Measurements from ENCODE around the gene NKIRAS2. TPM values are rescaled to one million over a fixed set of nuclear protein-coding genes. Genes with fewer than 3 reads are reported as not detected.

The NKIRAS2 gene
- total RNA-seq, 1 experiment from 2014 or later, result 53.1 TPM

DNA sequence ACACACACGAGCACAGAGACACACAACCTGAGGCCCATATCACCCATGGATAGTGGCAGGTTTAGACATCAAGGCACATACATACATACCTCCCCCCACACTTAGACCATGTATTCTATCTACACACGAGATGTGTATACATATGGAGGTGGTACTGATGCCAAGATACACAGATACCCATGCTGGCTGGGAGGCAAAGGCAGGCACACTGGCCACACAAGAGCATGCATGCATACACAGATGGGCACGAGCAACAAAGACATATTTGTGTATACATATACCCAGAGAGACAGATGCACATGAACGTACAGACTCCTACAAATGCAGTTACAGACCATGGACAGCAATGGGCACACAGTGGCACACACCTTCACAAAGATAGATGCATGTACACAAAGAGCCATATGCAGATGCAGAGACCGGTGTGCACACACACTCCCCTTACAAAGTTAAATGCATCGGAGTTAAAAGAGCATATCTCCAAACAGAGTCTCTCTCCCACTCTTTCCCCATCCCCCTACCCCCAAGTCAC, 32.5 kb downstream of the NKIRAS2 start:
- DNase-seq (ENCODE audit: extremely low read depth, low read depth), result no peak

DNA sequence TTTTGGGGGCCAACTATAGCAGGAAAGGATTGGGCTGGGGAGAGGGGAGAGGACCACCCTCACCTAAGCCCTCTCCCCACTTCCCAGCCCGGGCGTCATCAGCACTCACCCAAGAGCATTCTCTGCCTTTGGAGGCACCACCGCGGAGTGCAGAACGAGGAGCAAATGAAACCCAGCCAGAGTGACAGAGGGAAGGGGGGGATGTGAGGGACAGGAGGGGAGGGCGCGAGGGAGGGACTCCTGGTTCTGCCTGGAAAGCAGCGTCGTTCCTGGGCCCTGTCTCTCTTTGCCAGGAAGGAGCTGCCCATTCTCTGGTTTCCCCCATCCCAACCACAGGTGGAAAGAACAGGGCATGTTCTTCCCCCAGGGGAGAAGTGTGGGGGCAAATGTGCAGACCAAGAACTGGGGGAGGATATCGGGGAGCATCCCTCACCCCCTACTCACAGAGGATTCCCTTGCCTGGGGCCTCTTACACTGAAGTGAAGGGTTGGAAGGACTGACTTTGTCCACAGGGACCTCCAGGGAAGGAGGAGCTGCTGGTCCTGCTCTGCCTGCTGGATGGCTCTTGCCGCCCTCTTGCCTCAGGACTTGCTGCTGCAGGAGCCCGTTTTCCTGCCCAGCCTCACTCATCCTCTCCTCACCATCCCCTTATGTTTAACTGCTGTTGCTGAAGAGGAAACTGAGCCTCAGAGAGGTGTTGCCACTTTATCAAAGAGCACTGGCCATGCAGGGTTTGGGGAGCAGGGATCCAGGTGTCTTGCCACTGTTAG, 34.0 kb downstream of the NKIRAS2 start:
- DNase-seq (ENCODE audit: extremely low read depth, low read depth), result no peak

DNA sequence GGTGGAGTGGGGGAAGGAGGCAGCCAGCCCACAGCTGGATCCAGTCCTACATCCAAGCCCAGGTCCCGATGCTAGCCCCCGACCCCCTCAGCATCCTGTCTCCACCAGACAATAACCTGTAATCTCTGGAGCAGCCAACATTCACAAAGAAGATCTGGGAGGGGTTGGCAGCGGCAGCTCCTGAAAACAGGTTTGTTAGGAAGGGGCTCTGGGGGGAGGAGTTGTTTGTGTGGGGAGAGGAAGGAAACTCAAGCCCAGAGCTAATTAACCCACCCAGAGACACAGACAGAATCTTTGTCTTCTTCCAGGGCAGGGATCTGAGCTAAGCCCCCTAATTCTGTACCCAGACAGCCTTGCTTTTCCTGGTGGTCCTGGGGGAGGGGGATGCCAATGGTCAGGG, 35.1 kb downstream of the NKIRAS2 start:
- no peak for DNase-seq (ENCODE audit: extremely low read depth, low read depth)

DNA sequence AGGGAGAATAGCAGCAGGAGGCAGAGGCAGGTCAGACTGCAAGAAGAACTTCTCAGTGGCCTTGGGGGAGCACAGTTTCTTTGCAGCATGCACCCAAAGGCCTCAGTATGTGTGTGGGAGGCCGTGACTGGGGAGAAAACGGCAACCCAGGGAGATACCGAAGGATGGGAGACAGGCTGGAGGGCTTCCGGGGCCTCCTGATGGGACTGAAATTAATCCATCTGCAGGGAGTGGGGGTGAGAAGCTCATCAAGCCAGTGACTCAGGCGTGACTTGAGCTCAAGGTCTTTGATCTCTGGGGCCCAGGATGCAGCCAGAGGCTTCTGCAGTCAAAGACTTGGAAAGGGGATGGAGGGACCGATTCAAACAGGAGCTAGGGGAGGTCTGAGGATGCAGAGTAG, 35.6 kb downstream of the NKIRAS2 start:
- no peak for DNase-seq (ENCODE audit: extremely low read depth, low read depth)

DNA sequence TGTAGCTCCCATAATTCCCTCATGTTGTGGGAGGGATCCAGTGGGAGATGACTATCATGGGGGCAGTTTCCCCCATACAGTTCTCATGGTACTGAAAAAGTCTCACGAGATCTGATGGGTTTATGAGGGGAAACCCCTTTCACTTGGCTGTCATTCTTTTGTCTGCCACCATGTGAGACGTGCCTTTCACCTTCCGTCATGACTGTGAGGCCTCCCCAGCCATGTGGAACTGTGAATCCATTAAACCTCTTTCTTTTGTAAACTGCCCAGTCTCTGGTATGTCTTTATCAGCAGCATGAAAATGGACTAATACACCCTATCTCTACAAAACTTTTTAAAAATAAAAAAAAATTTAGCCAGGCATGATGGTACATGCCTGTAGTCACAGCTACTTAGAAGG, 36.7 kb downstream of the NKIRAS2 start:
- no peak for DNase-seq (ENCODE audit: extremely low read depth, low read depth)

DNA sequence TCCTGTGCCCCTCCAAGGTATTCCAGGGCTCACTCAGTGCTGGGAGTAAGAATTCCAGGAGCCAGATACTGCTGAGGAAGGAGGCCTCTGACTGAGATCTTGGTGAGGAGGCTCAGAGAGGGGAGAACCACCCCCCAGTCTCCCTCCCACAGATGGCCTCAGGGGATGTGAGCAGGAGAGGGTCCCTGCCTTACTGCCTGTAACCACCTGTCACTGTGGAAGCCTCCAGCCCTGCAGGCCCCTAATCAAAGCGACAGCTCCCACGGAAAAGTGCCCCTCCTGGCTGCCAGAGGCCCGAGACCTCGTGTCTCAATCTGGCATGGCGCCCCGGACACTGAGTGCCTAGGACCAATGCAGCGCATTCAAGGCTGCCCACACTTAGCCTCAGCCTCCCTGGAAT, 38.2 kb downstream of the NKIRAS2 start:
- DNase-seq (ENCODE audit: extremely low read depth, low read depth), result no peak

DNA sequence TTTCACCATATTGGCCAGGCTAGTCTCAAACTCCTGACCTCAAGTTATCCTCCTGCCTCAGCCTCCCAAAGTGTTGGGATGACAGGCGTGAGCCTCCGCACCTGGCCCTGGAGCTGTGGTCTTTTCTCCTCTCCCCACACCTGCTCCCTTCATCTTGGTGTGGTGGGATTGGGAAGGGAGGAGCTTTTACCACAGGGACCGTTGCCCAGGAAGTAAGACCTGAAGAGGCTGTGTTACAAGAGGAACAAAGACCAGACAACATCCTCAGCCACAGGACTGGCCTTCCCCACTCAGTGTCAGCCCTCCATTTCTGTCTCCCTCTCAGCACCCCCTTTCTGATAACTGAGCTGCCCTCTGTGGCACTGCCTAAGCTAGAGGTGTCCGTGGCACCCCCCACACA, 39.9 kb downstream of the NKIRAS2 start:
- no peak for DNase-seq (ENCODE audit: extremely low read depth, low read depth)

DNA sequence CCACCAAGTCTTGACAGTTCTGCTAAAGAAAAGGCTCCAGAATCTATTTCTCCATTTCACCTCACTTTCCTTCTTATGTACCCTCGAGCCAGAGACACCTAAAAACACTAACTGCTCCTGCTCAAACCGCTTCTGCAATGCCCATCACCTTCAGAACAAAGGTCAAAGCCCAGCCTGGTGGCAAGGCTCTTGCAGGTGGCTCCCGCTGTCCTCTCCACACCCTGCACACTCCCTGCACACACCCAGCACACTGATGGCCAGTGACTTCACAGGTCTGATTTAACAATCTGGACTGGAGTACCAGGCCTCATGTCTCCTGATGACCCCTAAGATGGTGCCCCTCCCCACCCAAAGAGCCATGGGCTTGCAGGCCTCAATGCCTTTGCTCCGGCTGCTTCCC, 40.3 kb downstream of the NKIRAS2 start:
- no peak for DNase-seq (ENCODE audit: extremely low read depth, low read depth)

DNA sequence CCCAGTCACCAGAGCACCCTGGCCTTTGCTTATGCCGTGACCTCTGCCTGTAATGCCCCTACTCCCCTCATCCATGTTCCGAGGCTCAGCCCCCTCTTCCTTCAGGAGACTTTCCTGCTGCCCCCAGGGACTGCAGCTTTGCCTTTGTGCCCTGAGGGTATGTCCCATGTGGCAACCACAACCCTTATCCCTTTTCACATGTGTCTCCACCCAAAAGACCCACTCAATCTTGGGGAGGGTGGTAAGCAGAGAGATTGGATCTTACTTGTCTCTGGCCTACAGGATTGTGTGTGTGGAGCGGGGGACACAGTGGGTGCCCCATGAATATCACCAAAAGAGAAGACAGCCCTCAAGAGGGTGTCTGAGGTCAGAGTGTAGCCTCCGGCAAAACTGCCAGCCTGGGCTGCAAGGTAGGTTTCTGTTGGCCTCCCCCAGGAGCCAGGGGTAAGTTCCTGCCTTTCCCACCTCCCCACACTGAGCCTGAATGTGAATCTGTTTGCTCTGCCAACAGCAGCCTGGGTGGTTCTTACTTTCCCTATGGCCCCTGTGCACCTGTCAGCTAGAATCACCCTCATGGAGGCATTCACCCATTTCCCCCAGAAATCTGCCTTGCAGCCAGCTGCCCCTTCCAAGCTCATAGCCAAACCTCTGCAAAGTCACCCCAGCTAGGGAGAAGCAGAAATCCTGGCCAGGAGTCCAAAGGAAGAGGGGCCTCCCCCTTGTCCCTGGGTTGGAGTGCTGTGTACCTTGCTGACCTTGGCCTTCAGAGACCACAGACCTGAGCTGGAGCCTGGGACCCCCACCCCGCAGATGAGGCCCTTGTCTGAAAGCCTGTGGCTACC, 42.0 kb downstream of the NKIRAS2 start:
- DNase-seq (ENCODE audit: extremely low read depth, low read depth), result no peak

DNA sequence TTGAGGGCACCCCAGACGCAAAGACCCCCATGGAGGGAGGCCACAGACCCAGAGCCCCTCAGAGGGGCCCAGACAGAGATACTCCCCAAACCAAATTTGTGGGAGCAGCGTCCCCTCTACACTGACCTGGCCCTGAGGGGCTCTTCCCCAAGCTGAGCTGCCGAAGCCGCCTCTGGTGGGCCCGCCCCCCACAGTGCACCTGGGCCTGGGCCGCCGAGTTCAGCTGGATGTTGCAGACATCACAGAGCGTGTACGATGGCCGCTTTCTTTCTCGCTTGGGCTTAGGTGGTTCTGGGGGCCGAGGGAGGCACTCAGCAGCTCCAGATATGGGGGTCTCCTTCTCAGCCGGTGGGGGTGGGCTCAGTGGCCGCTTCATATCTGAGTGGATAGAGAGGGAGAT, 42.8 kb downstream of the NKIRAS2 start:
- no peak for DNase-seq (ENCODE audit: extremely low read depth, low read depth)

DNA sequence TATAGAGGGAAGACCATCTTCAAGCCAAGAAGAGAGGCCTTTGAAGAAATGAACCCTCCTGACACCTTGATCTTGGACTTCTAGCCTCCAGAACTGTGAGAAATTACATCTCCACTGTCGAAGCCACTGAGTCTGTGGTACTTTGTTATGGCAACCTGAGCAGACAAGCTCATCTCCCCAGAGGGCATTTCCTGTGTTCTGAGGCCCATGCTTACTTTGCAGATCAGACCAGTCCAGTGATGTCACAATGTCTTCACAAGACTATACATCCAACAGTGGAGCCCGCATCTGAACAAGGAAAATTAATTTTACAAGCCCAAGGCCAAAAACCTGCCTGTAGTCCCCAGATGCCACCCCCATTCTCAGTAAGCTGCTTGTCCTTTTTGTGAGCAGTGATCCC, 45.3 kb downstream of the NKIRAS2 start:
- DNase-seq (ENCODE audit: extremely low read depth, low read depth), result no peak

DNA sequence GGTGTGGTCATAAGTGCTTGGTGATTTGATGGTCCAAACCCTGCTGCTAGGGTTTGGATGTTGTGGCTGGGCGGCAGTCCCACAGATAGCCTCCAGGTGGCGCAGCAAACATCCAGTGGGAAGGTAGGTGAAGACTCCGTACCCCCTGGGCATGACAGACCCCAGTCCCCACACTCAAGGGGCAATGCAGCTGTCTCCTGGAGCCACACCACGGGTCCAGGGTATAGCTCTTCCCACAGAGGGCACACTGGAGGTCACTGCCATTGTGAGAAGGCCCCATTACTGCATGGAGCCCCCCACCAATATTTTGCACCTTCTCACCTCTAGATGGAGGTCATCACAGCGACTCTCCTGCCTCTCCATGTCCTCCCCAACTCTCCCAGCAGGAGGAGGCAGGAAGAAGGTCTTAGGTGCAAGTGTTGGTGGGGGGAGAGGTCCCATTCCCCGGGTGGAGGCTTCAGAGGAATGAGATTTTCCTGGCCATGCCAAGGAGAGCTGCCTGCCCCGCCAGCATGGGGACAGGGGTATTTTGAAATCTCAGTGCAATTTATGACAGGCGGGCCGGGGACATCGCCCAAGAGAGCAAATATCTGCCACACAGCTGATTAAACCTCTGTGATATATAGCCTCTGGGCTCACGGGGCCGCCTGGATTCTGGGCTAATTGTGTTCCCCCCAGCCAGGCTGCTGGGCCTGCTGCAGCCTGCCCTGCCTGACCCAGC, 47.6 kb downstream of the NKIRAS2 start:
- DNase-seq (ENCODE audit: extremely low read depth, low read depth), result peak; percentile 54

DNA sequence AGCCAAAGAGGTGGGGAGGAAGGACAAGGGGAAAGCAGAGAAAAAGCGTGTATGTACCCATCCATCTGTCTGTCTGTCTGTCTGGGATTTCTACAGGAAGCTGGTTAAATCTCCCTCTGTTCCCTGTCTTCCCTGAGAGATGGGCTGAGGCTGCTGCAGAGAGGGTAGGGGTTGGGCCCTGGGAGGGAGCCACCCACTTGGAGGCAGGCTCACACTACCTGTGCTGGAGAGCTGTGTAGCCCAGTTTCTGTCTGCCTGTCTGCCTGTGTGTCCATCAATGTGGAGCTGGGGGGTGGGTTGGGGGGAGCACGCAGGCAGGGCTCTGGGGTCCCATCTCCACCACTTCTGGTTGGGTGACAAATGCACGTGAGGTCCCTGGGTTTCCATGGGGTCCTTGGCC, 49.1 kb downstream of the NKIRAS2 start:
- DNase-seq (ENCODE audit: extremely low read depth, low read depth), result no peak

DNA sequence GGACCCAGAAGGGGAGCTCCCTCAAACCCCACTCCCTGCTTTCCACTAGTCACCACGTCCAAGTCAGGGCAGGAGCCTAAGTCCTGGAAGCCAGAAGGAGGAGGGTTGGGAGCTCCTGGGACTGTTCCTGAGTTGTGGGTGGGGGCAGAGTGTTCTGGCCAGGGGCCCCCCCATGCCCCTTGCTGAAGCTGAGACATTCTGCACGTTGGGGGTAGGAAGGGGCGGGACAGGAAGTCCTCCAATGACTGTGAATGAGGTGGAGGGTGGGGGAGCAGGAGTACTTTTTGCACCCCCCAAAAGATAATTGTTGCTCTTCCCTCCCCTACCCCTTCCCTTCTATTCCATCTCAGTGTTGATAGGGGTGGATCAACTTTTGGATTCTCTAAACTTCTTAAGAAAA, 51.9 kb downstream of the NKIRAS2 start:
- no peak for DNase-seq (ENCODE audit: extremely low read depth, low read depth)

DNA sequence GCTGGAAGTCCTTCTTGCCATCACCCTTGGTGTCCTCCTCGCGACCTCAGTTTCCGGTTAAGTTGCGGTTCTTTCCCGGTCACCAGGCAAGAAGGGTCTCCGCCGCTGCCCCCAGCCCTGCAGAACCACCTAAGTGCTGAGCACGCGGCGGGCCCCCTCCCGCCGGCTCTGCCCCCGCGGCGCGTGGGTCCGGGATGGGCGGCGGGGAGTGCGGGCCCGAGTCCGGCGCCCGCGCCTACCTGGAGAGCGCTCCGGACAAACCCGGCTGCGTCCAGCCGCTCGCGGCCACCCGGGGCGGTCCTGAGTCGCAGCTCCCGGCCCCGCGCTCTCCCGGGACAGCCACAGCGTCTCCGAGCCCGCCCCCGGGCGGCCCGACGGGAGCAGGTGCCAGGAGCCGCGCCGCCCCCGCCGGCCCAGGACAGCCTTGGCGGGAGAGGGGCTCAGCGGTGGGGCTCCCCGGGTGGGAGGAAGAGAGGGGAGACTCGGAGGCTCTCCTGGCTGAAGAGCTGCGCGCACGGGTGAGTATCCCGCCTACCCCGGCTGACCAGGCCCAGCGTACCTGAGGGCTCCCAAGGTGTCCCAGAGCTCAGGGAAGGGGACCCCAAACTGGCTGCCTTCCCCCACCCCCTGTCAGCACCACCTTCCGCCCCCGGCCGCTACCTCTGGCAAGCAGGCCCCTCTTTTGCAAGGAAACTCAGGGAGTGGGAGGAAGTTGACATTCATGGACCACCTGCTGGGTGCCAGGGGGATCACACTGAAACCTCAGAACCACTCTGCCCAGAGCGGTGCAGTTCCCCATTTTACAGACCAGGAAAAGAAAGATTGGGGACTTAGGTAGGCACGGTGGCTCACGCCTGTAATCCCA, 52.7 kb downstream of the NKIRAS2 start:
- DNase-seq (ENCODE audit: extremely low read depth, low read depth), result no peak

Other genes with a start within 250 kb of the NKIRAS2 start
- gene JUP, start 233.4 kb upstream of the NKIRAS2 start, total RNA-seq (2014; rRNA removed; shearing (Covaris generic)), result 142 and 158 TPM in 2 replicates
- gene P3H4, start 208.1 kb upstream of the NKIRAS2 start, total RNA-seq (2014; rRNA removed; shearing (Covaris generic)), result 42.9 and 47.7 TPM in 2 replicates
- gene FKBP10, start 207.1 kb upstream of the NKIRAS2 start, total RNA-seq (2014; rRNA removed; shearing (Covaris generic)), result 264 and 267 TPM in 2 replicates
- 103 and 119 TPM in 2 replicates for gene NT5C3B, start 183.9 kb upstream of the NKIRAS2 start, total RNA-seq (2014; rRNA removed; shearing (Covaris generic))
- 0.05 TPM in 1 of 2 replicates, not detected in the other for gene KLHL10, start 182.3 kb upstream of the NKIRAS2 start, total RNA-seq (2014; rRNA removed; shearing (Covaris generic))
- 21.1 and 29.2 TPM in 2 replicates for gene KLHL11, start 154.7 kb upstream of the NKIRAS2 start, total RNA-seq (2014; rRNA removed; shearing (Covaris generic))
- 100 and 114 TPM in 2 replicates for gene ACLY, start 101.1 kb upstream of the NKIRAS2 start, total RNA-seq (2014; rRNA removed; shearing (Covaris generic))
- 0.46 and 1.3 TPM in 2 replicates for gene ODAD4, start 89.5 kb upstream of the NKIRAS2 start, total RNA-seq (2014; rRNA removed; shearing (Covaris generic))
- gene CNP, start 53.3 kb upstream of the NKIRAS2 start, total RNA-seq (2014; rRNA removed; shearing (Covaris generic)), result 26.4 and 35.2 TPM in 2 replicates
- gene DNAJC7, start 2.7 kb upstream of the NKIRAS2 start, total RNA-seq (2014; rRNA removed; shearing (Covaris generic)), result 107 and 109 TPM in 2 replicates
- 1.2 and 1.5 TPM in 2 replicates for gene C17orf113, start 30.5 kb downstream of the NKIRAS2 start, total RNA-seq (2014; rRNA removed; shearing (Covaris generic))
- gene ZNF385C, start 78.4 kb downstream of the NKIRAS2 start, total RNA-seq (2014; rRNA removed; shearing (Covaris generic)), result 0.10 and 0.20 TPM in 2 replicates
- gene DHX58, start 92.6 kb downstream of the NKIRAS2 start, total RNA-seq (2014; rRNA removed; shearing (Covaris generic)), result 3.7 and 3.8 TPM in 2 replicates
- 19.2 and 23.4 TPM in 2 replicates for gene KAT2A, start 101.3 kb downstream of the NKIRAS2 start, total RNA-seq (2014; rRNA removed; shearing (Covaris generic))
- gene HSPB9, start 102.7 kb downstream of the NKIRAS2 start, total RNA-seq (2014; rRNA removed; shearing (Covaris generic)), result 0.07 TPM in 1 of 2 replicates, not detected in the other
- 66.0 and 66.5 TPM in 2 replicates for gene RAB5C, start 134.9 kb downstream of the NKIRAS2 start, total RNA-seq (2014; rRNA removed; shearing (Covaris generic))
- gene KCNH4, start 161.1 kb downstream of the NKIRAS2 start, total RNA-seq (2014; rRNA removed; shearing (Covaris generic)), result 0.05 TPM in 1 of 2 replicates, not detected in the other
- not detected in 2 replicates for gene HCRT, start 165.4 kb downstream of the NKIRAS2 start, total RNA-seq (2014; rRNA removed; shearing (Covaris generic))
- gene GHDC, start 174.4 kb downstream of the NKIRAS2 start, total RNA-seq (2014; rRNA removed; shearing (Covaris generic)), result 13.3 and 13.9 TPM in 2 replicates